Fibroblast of skin of left biceps (primary cell): ENCODE results near the gene ZNF618.
"Not testable (repeated sequence)": the region's sequence is repeated elsewhere in the genome, so short reads cannot be mapped to it uniquely, and the experiment has no call there.

Source experiments
- DNase-seq, 2 experiments: peaks; one replicate each; pipeline ENCODE4 v3.0.0-alpha.2; 2013; ENCODE audit warnings: low read depth in 2 of 2

The ZNF618 gene

DNA sequence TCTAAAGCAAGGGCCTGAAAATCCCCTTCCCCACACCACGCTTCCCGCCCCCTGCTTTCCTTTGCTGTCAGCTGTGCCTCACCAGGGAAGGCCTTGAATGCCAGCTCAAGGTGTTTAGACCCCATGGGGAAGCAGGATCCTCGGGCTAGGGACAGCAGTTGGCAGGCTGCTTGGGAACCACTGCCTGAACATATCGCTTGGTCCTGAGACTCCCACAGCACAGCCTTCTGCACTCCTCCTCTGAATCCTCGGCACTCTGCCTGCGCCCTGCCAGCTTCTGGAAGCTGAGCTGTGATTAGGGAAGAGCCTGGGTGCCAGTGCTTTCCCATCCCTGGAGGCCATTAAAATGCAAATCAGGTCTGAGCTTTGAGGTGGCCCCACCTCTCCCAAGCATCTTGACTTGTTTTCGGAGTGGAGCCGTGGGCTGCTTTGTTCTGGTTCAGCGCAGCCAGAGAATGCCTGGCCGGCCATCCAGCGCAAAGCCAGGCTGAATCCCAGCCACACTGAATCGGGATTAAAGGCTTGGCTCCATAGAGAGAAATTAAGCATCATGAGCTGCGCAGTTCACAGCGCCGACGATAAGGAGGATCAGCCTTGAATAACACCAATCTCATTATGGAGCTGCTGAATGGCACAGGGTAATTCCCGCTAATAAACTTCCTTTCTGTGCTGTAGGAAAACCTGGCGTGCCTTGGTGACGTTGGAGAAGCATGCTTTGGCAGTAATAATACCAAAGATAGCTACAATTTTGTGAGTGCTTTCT is 162.0 kb downstream of the ZNF618 start:
- DNase-seq: no peak

GRCh38 chr9:114038724-114039313 is 162.7 kb downstream of the ZNF618 start:
- DNase-seq: no peak

GRCh38 chr9:114039484-114039883 is 163.4 kb downstream of the ZNF618 start:
- no peak for DNase-seq

DNA sequence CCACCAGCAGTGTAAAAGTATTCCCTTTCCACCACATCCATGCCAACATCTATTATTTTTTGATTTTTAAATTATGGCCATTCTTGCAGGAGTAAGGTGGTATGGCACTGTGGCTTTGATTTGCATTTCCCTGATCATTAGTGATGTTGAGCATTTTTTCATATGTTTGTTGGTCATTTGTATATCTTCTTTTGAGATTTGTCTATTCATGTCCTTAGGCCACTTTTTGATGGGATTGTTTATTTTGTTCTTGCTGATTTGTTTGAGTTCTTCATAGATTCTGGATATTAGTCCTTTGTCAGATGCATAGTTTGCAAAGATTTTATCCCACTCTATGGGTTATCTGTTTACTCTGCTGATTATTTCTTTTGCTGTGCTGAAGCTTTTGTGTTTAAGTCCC is 167.6 kb downstream of the ZNF618 start:
- DNase-seq: not testable (repeated sequence)

- no peak for DNase-seq
Measured at GRCh38 chr9:114046237-114046755, 170.2 kb downstream of the ZNF618 start.

DNA sequence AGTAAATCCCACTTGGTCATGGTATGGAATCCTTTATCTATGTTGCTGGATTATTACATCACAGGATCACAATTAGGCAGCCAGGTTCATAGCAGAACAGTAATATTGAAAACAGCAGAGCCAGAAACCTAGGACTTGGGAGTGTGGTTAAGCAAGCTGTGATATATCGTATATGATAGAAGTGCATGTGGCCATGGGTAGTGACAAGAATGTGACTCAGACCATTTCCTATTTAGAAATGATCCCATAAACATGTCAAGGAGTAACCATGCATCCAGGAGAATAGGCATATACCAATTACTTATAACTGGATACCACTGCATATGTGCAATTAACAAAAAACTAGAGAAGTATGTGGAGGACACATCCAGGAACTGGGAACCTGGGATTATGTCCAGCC is 170.8 kb downstream of the ZNF618 start:
- peak in 1 of 2 experiments; percentile 17 for DNase-seq

DNA sequence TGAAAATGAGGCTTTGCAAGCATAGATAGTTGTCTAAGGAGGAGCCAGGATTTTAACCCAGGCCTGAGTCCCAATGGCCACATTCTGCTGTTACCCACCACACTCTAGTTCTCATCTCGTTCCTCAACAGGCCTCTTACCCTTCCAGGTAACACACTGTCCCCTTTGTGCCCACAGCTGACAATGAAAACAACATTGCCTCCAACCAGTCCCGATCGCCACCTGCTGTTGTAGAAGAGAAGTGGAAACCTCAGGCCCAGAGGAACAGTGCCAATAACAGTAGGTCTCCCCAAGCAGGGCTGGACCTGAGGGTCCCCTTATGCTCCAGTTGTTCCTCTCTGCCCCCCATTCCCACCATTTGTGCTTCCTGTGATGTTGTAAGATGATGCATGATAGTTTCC is 171.6 kb downstream of the ZNF618 start:
- DNase-seq: no peak

GRCh38 chr9:114048533-114049415 is 172.7 kb downstream of the ZNF618 start:
- DNase-seq: no peak

GRCh38 chr9:114049441-114050225 is 173.5 kb downstream of the ZNF618 start:
- no peak for DNase-seq

DNA sequence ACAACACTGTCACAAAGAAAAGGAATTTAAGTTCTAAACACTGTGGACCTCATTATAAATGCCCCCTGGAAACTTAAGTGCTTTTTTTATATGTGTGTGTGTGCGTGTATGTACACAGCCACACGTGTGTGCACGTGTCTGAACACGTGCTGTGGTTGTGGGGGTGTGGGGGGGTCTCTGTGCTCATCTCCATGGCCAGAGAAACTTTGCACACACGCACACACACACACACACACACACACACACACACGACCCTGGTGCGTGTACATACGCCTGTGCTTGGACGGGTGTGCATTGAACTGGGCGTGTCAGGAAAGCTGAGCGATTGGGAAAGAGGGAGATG is 174.1 kb downstream of the ZNF618 start:
- DNase-seq: no peak

DNA sequence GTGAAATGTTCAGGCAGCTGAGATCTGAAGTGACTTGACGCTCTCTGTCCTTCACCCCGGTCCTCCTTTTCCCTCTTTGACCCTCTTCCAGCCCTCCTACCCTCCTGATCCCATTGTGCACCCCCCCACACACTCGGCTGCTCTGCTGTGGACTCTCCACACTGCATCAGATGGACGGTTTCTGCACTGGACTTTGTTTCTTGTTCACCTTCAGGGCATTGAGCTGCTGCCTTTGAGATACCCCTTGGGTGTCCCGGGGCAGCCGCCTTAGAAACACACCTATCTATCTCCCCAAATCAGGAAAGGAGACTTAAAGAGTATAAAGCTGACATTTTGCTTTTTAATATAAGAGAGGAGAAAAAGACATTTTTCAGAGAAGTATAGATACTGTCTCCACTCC is 174.5 kb downstream of the ZNF618 start:
- no peak for DNase-seq

DNA sequence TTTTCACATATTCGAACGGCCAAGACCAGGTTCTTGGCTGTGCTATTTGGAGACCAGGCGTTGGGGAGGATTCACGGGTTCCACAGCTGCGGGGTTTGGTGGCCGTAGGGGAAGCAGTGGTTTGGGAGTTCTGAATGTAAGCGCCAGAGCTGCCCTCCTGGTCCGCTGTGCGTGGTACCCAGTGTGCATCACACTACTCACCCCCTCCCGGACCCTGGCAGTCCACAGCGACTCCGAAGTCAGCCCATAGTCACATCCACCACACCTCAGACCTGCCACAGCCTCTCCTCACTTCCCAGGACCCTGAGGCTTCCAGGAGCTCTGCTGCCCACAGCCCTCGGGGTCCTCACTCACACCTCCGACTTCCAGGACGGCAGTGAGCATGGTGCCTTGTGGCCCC is 175.2 kb downstream of the ZNF618 start:
- no peak for DNase-seq

DNA sequence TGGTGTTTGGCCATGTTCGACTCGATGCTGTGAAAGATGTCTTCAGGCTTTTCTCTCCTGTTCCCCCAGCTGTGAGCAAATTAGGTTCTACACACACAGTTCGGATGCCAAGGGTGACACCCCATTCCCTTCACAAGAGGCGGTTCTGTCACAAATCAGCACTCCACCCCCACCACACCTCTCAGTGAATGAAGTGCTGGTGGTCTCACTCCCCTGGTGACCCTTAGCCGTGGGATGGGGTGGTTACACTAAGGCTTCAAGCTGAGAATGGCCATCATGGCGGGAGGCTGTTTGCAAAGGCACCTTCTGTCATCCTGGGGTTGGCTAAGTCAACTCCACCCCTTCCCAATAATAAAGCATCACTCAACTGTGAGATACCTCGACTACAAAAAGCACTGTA is 175.6 kb downstream of the ZNF618 start:
- no peak for DNase-seq

DNA sequence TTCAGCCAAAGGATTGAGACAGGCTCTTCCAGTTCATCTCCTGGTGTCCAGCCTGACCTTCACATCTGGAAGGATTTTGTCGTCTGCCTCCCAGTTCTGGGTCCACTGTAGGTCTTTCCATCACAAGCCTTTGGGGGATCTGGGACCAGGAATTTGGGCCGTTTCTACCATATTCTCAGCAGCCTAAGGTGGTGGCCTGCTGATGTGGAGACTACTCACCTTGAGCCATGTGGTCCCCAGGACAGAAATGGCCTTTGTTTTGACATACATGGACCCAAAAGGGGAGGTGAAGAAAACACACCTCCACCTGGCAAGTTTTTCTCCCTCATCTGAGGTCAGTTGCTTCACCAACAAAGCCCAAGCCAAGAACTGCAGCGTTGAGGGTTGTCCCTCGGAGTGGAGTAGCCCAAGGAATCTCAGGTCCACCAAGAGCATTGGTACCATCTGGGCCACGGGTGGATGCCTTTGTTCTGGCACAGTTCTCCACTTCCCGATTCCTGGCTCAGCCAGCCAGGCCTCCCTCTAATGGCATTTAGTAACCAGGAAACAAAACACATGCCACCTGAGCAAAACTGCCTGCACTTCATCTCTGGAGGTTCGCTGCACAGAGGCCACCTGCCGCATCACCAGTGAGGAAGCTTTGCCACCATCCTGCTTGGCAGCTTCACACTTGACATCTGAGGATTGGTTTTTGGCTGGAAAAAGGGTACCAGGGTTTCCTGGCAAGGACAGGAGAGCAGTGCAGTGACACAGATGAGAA is 177.3 kb downstream of the ZNF618 start:
- no peak for DNase-seq

- no peak for DNase-seq
Measured at GRCh38 chr9:114054191-114054690, 178.1 kb downstream of the ZNF618 start.

DNA sequence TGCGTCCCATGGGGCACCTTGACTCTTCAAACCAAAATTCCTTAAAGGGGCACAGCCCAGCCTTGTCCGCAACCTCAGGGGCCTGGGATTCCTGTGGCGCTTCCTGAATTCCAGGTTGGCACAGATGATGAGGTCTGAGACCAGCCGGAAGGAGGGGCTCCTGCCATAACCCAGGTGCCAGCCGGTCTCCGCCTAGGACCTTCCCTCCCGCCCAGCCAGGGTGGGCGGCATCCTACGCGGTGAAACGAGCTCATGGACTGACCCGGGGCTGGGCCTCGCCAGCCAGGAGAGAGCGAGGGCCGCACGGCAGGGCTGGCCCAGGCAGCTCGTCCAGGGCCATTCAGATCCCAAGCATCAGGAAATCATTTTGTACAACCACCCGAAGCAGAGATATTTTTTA is 179.0 kb downstream of the ZNF618 start:
- DNase-seq: no peak

DNA sequence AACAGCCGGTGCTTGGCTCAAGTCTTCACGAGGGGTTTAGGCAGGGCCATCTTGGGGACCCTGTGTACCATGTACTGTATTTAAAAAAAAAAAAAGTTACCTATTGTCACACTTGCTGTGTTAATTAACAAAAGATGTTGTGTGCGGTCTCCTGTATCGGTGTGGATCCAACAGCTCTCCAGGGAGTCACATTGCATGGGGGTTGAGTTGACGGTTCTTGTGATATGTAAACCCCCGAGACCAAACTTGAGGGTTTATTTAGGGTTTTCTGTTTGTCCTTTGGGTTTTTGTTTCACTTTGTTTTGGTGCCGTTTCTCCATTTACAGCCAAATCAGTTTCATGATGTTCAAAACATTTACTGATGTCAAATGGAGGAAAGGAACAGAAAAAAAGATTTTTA is 179.8 kb downstream of the ZNF618 start:
- DNase-seq: no peak

- no peak for DNase-seq
Measured at GRCh38 chr9:114056527-114056926, 180.4 kb downstream of the ZNF618 start.

DNA sequence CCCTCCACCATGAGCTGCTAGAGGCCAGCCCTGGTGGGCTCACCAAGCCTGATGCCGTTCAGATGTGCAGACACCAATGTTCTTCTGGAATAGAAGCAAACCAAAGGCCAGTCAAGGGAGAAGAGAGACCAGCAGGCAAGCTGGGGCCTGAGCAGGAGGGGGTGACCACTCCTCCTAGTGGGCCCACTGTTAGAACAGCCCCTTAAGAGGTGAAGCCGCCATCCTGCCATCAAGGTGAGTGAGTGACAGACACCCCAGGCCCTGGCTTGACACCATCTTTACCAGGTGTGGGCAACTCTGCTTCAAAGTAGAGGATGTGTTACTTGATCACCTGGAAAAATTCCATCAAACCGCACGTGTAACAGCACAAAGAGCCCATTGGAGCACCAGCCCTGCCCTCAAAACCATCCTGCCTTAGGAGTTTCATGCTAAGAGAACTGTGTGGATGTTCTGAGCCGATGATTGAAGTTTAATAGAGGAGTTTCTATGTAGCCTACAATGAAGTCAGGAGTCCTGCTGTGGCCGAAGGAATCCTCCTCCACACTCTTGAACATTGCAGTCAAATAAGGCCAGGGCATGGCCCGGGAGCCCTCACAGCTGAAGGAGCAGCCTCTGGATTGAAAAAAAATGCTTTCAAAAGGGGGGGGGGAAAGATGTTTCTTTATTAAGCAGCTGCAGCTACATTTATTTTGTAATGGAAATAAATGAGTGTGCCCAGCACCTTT is 181.2 kb downstream of the ZNF618 start:
- no peak for DNase-seq

DNA sequence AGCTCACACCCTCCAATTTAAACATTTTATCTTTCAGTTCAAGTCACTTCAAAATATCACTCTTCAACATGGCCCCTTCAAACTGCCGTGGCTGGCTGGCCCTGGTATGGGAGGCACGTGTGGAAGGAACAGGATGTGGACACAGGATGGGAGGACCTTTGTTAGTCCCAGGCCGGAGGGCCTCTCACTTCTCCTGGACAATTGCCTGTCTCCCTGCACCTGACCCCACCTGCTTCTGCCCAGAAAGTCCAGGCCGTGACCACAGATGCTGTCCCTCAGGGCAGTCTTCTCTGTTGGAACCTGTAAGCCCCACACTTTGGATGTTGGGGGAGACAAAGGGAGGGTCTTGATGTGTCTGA is 182.6 kb downstream of the ZNF618 start:
- DNase-seq: no peak
